Nucleus accumbens (tissue), 56 donors: Measurements from ENCODE around the gene OGDH.
"Not testable (repeated sequence)": the region's sequence is repeated elsewhere in the genome, so short reads cannot be mapped to it uniquely, and the experiment has no call there.

Source experiments
- DNase-seq, 56 donors: peaks; one replicate each; lab custom pipeline; 2025; lab: John Stamatoyannopoulos, UW

The OGDH gene

GRCh38 chr7:44697136-44698045, 91.0 kb downstream of the OGDH start:
- DNase-seq = no peak

GRCh38 chr7:44698046-44698580, 91.7 kb downstream of the OGDH start:
- DNase-seq = no peak

DNA sequence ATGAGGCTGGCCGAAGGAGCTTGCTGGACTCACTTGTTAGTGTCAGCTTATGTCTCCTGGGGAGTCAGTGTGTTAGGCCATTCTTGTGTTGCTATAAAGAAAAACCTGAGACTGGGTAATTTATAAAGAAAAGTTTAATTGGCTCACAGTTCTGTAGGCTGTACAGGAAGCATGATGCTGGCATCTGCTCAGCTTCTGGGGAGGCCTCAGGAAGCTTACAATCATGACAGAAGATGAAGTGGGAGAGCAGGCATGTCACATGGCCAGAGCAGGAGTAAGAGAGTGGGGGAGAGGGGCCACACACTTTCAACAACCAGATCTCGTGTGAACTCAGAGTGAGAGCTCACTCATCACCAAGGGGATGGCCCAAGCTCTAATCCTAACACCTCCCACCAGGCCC, 93.2 kb downstream of the OGDH start:
- not testable (repeated sequence) for DNase-seq

- DNase-seq = no peak
Measured at GRCh38 chr7:44700322-44700721, 93.9 kb downstream of the OGDH start.

GRCh38 chr7:44703391-44703790, 97.0 kb downstream of the OGDH start:
- DNase-seq = not testable (repeated sequence)

DNA sequence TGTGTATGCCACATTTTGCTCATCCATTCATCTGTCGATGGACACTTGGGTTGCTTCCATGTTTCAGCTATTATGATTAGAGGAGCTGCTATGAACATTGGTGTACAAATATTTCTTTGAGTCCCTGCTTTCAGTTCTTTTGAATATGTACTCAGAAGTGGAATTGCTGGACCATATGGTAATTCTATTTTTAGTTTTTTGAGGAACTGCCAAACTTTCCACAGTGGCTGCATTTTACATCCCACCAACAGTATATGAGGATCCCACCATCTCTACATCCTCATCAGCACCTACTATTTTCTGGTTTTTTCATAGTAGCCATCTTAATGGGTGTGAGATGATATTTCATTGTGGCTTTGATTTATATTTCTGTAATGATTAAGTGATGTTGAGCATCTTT, 97.5 kb downstream of the OGDH start:
- DNase-seq = no peak

DNA sequence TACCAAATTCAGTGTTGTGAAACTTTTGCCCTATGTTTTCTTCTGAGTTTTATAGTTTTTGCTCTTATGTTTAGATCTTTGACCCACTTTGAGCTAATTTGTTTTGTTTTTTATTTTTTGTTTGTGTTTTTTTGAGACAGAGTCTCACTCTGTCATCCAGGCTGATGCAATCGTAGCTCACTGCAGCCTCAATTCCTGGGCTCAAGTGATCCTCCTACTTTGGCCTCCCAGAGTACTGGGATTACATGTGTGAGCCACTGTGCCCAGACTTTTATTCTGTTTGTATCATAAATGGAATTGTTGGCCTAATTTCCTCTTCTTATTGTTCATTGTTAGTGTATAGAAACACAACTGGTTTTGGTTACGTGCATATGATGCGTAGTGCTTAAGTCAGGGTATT, 99.0 kb downstream of the OGDH start:
- DNase-seq = no peak

DNA sequence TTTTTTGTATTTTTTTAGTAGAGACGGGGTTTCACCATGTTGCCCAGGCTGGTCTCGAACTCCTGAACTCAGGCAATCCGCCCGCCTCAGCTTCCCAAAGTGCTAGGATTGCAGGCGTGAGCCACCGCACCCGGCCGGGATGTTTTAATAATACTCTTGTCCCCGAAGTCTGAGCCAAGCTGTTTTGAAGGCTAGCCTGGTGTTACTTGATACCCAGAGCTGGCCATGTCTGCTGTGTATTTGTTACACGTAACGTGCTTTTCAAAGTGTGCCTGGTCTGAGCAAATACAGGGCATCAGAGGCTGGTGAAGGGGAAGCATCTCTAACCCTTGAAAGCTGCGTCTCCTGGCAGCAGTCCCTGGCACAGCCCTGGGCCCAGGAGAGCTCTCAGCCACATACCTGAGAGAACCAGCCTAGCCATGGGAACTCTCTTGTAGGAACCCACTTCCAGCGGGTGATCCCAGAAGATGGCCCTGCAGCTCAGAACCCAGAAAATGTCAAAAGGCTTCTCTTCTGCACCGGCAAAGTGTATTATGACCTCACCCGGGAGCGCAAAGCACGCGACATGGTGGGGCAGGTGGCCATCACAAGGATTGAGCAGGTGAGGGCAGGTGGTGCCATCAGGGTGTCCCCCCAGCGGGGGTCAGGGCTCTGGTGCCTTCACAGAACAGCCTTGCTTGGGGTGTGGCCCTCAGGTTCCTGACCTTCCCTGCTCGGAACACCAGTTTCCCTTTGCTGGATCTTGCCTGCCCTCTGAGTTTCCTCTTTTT, 100.5 kb downstream of the OGDH start:
- DNase-seq = no peak

DNA sequence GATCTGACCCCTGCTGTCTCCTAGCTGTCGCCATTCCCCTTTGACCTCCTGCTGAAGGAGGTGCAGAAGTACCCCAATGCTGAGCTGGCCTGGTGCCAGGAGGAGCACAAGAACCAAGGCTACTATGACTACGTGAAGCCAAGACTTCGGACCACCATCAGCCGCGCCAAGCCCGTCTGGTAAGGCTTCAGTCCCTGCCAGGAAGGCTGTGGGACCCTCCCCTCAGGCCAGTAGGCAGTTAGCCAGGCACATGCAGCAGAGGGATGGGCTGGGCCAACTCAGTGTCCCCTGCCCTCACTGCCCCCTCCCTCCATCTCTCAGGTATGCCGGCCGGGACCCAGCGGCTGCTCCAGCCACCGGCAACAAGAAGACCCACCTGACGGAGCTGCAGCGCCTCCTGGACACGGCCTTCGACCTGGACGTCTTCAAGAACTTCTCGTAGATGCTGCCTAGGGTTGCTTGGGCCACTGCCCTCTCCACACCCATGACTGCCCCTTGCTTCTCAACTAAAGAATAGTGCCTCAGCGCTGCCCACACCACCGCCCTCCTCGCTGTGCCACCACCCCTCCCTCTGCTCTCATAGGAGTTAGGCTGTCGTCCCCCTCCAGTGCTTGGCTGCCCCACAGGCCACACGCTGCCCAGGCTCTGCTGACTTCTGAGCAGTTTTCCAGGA, 101.3 kb downstream of the OGDH start:
- no peak for DNase-seq

- DNase-seq = no peak
Measured at GRCh38 chr7:44709011-44709915, 102.8 kb downstream of the OGDH start.

DNA sequence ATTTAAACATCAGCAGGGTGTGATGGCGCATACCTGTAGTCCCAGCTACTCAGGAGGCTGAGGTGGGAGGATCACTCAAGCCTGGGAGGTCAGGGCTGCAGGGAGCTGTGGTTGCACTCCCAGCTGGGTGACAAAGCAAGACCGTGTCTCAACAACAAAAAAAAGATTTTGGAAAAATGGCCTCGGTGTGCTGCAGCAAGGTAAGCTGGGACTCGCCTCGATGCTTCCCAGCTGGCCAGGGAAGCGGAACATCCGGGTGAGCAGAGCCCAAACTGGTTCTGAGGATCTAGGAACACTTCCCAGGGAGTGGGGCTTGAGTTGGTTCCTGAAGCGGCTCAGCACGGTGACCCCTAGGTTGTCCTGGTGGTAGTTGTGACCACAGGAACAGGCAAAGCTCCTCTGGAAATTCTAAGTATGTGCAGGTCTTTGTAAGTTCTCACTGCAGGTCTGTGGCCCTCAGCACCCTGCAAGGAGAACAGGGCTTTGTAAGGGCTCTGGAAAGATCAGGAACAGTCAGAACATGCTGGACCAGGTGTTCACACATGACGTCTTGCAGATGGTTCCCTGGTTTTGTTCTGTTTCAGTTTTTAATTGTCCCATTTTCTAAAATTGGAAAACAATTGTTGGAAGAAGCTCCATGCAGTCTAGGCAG, 103.6 kb downstream of the OGDH start:
- no peak for DNase-seq

- no peak for DNase-seq
Measured at GRCh38 chr7:44711528-44711927, 105.1 kb downstream of the OGDH start.

- no peak for DNase-seq
Measured at GRCh38 chr7:44712012-44712411, 105.6 kb downstream of the OGDH start.

DNA sequence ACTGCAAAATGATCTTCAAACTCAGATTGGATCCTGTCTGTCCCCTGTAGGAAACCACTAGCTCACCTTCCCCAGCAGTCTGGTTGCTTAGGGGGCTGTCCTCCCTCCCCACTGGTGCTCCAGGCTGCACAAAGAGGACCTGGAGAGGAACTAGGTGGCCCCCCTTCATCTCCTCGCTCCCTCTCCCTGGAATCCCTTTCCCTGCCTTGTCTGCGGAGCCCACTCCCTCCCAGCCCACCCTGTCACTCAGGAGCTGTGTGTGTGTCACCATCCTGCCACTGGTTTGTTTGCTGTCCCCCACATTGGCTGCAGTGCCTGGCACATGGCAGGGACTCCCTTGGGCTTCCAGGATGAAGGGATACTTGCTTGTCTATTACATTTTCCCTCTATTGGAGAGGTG, 106.7 kb downstream of the OGDH start:
- no peak for DNase-seq

DNA sequence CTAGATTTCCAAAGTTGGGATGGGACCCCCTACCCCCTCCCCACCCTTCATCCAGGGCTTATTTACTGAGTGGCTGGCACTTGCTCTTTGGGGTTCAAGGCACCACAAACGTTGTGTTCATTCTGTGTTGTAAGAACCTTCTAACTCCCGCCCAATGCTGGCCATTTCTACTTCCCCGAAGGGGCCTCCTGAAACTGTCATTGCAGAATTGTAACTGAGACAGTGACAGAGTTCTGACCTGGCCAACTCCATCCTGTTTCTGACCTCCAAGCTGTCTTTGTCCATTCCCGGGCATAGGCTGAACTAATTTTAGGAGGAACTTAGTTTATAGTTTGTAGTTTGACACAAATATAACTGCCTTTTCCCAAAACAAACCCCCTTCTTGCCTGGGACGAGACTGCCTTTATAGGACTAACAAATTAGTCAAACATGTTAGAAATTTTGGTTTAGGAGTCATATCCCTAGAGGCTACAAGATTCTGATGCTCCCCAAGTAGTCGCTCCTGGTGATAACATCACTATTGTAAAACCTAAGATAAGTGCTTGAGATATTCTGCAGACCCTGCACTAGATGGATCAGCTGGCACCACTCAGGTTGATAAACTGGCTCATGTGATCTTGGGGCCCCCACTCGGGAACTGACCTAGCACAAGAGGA, 107.4 kb downstream of the OGDH start:
- DNase-seq = no peak

DNA sequence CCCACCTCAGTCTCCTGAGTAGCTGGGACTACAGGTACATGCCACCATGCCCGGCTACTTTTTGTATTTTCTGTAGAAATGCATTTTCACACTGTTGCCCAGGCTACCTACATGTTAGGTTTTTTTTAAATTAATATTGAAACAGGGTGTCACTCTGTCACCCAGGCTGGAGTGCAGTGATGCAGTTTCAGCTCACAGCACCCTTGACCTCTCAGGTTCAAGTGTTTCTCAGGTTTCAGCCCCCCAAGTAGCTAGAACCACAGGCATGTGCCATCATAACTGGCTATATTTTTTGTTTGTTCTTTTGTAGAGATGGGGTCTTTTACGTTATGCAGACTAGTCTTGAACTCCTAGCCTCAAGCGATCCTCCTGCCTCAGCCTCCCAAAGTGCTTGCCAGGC, 109.8 kb downstream of the OGDH start:
- no peak for DNase-seq

GRCh38 chr7:44720301-44720700, 113.9 kb downstream of the OGDH start:
- DNase-seq = no peak

DNA sequence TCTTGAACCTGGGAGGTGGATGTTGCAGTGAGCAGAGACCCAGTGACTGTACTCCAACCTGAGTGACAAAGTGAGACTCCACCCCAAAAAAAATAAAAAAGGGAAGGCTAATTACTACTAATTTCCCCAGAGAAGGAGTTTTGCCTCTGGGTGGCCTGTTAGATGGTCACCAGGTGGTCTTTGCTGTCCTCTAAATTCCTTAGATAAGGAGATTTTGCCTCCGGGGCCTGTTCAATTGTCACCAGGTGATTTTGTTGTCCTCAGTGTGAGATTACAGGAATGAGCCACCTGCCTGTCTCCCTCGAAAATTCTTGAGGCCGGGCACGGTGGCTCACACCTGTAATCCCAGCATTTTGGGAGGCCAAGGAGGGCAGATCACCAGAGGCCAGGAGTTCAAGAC, 117.8 kb downstream of the OGDH start:
- no peak for DNase-seq

DNA sequence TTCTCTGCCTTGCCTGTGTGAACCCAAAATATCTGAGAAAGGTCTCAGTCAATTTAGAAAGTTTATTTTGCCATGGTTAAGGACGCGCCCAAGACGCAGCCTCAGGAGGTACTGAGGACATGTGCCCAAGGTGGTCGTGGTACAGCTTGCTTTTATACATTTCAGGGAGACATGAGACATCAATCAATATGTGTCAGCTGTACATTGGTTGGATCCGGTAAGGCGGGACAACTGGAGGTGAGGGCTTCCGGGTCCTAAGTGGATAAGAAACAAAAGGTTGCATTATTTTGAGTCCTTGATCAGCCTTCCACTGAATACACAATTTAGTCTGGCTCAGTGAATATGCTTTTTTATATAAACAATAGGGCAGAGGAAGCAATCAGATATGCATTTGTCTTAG, 119.8 kb downstream of the OGDH start:
- DNase-seq = not testable (repeated sequence)
